GM10266 (cell line): ENCODE data around the gene DPP10.

Experiments used
- DNase-seq: peaks from one replicate; pipeline ENCODE4 v3.0.0; 2012; ENCODE audit errors: extremely low spot score
- TF ChIP-seq, protein P1 (sequence below): IDR thresholded peaks from 2 replicates; pipeline ENCODE4 v1.5.1; 2012; ENCODE audit warnings: mild to moderate bottlenecking, low read depth; ENCODE audit not compliant: control insufficient read depth, insufficient read depth; ENCODE audit errors: missing control alignments

The DPP10 gene

DNA sequence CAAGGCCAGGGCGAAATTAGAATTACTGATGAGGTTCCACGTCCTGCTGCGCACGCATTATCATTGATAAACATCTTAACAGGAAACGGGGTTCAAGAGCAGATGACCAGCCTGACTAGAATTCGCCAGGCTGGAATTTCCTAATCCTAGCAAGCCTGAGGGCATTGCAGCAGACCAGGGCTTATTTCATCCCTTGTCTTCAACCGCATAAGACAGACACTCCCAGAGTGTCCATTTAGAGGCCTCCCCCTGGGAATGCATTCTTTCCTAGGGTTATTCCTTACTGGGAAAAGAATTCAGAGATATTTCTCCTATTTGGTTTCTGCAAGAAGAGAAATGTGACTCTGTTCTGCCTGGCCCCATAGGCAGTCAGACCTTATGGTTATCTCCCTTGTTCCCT, 486.8 kb downstream of the DPP10 start:
- DNase-seq: no peak
- TF ChIP-seq, protein P1, sequence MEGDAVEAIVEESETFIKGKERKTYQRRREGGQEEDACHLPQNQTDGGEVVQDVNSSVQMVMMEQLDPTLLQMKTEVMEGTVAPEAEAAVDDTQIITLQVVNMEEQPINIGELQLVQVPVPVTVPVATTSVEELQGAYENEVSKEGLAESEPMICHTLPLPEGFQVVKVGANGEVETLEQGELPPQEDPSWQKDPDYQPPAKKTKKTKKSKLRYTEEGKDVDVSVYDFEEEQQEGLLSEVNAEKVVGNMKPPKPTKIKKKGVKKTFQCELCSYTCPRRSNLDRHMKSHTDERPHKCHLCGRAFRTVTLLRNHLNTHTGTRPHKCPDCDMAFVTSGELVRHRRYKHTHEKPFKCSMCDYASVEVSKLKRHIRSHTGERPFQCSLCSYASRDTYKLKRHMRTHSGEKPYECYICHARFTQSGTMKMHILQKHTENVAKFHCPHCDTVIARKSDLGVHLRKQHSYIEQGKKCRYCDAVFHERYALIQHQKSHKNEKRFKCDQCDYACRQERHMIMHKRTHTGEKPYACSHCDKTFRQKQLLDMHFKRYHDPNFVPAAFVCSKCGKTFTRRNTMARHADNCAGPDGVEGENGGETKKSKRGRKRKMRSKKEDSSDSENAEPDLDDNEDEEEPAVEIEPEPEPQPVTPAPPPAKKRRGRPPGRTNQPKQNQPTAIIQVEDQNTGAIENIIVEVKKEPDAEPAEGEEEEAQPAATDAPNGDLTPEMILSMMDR: no peak

DNA sequence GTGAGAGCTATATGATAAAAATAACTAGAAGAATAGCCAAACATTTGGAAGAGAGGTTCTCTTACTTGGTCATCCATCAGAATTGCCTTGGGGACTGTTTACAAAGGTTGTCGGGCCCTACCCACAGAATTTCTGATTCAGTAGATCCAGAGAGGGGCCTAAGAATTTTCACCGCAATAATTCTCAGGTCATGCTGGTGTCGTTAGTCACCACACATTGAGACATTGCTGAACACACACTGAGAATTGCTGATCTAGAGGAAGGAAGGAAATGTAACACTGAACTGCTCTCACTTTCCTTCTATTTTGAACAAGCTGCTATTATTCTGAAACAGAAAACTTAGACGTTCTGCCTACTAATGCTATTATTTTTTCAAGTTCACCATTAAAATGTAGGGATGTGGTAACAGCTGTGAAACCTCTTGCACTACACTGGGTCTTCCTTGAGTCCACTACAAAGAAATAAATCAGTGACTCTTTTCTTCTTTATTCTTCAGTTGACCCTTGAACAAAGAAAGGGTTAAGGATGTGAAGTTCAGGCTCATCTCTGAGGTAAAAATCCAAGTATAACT, 491.3 kb downstream of the DPP10 start:
- TF ChIP-seq, protein P1: no peak

DNA sequence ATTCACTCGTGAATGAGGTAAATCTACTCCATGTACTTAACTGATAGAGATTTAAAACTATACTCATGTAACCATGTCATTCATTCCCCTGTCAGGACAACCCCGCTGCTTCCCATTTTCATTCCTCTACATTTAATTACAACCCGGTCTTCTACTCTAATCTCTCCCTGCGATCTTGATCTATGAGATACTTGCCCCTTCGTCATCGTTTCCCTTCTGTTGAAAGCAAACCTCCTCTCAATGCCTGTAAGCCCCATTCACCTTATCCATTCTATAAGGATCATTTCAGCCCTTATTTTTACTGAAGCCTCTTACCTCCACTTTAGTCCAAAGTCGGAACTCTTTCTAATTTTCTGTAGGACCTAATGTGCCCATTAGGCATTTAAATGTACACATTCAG, 492.6 kb downstream of the DPP10 start:
- TF ChIP-seq, protein P1: no peak

More for the DNA sequence above, 491.3 kb downstream of the DPP10 start:
- no peak for DNase-seq

GRCh38 chr2:114937366-114937930, 495.0 kb downstream of the DPP10 start:
- DNase-seq: no peak
- TF ChIP-seq, protein P1: no peak

More for the DNA sequence above, 492.6 kb downstream of the DPP10 start:
- no peak for DNase-seq

GRCh38 chr2:114940785-114941458, 498.5 kb downstream of the DPP10 start:
- DNase-seq: no peak
- TF ChIP-seq, protein P1: no peak

DNA sequence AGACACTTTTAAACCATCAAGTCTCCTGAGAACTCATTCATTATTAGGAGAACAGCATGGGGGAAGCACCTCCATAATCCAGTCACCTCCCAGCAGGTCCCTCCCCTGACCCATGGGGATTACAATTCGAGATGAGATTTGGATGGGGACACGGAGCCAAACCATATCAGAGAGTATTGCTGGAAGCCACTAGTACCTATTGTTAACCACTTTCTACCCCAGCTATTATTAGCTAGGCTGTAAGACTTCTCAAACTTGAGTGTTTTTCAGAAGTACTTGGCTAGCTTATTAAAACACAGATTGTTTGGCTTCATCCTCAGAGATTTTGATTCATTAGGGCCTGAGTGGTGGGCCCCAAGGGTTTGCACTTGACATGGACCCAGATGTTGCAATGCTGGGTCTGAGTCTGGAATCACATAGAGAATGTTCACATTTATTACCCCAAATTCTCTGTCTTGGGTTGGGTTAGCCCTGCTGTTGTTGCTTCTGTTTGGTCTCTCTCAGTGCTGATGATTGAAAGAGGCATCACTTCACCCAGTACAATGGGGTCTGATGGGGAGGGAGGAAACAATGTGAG, 506.9 kb downstream of the DPP10 start:
- TF ChIP-seq, protein P1: no peak
- DNase-seq: no peak

DNA sequence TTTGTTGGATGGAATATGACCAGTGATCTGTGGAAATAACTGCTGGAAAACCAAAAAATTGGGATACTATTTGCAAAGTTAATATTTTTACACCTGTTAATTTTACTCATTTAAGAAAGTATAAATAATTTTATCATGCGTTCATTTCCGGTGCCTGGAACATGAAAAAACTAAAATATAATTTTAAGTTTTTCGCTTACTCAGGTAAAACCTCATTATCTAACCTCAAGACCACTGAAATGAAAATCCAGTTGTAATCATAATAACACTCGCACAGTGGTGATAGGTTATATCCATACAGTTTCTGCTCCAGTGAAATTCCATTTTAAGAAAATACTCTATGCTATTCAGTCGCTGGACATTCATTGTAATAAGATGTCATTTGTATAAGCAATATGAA, 517.9 kb downstream of the DPP10 start:
- no peak for DNase-seq
- TF ChIP-seq, protein P1: no peak
